ENCODE data around the gene SURF4. TPM values are rescaled to one million over a fixed set of nuclear protein-coding genes. Genes with fewer than 3 reads are reported as not detected.
A peak's percentile ranks its signal among the peaks of the same experiment; 100 is the strongest.

SURF4 gene
- total and polyA plus RNA-seq, 2 of the 13 experiments (the other 11 are each of a cell fraction or from before 2014, with no cell fraction given), result 220 to 265 TPM

DNA sequence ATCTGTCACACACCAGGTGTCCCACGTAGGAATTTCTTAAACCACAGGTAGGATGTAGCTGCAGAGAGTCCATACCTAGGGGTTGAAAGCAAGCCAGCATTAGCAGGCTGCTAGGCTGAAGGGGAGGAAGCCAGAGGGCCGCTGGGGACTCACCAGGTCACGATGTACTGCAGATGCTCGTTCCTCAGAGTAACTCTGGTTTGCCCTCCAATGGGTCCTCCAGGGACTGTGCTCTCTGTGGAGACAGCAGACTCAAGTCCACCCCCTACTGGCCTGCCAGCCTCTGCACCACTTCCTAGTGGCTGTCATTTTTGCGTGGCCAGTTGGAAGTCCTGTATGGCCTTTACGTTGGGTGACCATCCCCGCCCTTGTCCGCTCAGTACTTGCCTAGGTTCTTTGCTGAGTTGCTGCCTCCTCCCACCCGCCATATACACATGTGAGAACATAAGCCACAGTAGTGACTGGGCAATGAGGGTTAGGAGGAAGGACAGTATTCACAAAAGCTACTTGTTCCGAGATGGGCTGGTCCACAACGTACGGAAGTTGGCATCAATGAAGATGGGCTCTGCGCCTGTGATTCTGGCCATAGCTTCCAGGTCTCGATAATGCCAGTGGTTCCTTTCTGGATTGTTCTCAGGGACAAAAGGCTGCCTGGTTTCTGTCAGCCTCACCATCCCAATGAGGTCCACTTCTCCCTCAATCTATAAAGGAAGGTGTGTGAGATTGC is 23.8 kb downstream of the SURF4 start (continued):
- TF ChIP-seq, protein P1, sequence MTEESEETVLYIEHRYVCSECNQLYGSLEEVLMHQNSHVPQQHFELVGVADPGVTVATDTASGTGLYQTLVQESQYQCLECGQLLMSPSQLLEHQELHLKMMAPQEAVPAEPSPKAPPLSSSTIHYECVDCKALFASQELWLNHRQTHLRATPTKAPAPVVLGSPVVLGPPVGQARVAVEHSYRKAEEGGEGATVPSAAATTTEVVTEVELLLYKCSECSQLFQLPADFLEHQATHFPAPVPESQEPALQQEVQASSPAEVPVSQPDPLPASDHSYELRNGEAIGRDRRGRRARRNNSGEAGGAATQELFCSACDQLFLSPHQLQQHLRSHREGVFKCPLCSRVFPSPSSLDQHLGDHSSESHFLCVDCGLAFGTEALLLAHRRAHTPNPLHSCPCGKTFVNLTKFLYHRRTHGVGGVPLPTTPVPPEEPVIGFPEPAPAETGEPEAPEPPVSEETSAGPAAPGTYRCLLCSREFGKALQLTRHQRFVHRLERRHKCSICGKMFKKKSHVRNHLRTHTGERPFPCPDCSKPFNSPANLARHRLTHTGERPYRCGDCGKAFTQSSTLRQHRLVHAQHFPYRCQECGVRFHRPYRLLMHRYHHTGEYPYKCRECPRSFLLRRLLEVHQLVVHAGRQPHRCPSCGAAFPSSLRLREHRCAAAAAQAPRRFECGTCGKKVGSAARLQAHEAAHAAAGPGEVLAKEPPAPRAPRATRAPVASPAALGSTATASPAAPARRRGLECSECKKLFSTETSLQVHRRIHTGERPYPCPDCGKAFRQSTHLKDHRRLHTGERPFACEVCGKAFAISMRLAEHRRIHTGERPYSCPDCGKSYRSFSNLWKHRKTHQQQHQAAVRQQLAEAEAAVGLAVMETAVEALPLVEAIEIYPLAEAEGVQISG (CRISPR knock-in tag; IDR thresholded peaks at IDR 0.05), result 0 out of 2 replicates have a peak, but pooled peaks have one; percentile 15
- TF ChIP-seq ELF3 (CRISPR knock-in tag; IDR thresholded peaks at IDR 0.05) (0 out of 2 replicates have a peak, but pooled peaks have one; percentile 36), ZNF34 (CRISPR knock-in tag; IDR thresholded peaks at IDR 0.05; ENCODE audit: borderline replicate concordance) (no peak), ZNF496 (CRISPR knock-in tag; IDR thresholded peaks at IDR 0.05; ENCODE audit: insufficient replicate concordance) (no peak), ZC3H4 (CRISPR knock-in tag; IDR thresholded peaks at IDR 0.05; ENCODE audit: borderline replicate concordance) (no peak), POLR2AphosphoS2 (IDR thresholded peaks at IDR 0.05; ENCODE audit: low read depth, low read length) (no peak), MED13 (CRISPR knock-in tag; IDR thresholded peaks at IDR 0.05) (0 out of 2 replicates have a peak, but pooled peaks have one; percentile 17), ZNF263 (CRISPR knock-in tag; IDR thresholded peaks at IDR 0.05) (peak; percentile 96), CC2D1A (CRISPR knock-in tag; IDR thresholded peaks at IDR 0.05) (no peak), GTF3A (CRISPR knock-in tag; conservative IDR thresholded peaks at IDR 0.05) (0 out of 2 replicates have a peak, but pooled peaks have one; percentile 60), MIER2 (CRISPR knock-in tag; IDR thresholded peaks at IDR 0.05) (peak; percentile 18; the same call in 1 of the 2 replicates)
